HepG2 (cell line): ENCODE measurements around the gene ANKRD1. TPM values are rescaled to one million over a fixed set of nuclear protein-coding genes. Genes with fewer than 3 reads are reported as not detected.
A peak's percentile ranks its signal among the peaks of the same experiment; 100 is the strongest.

Experiments
- ATF3 ChIP-seq: sonication (generic); formaldehyde crosslinking; IDR thresholded peaks from 2 replicates; pipeline ENCODE4 v1.4.0; 2020; ENCODE audit warnings: missing genetic modification reagents
- FOSL2 ChIP-seq: sonication (generic); formaldehyde crosslinking; IDR thresholded peaks from 2 replicates; pipeline ENCODE4 v1.4.0; 2020; ENCODE audit warnings: missing genetic modification reagents
- HMGXB4 ChIP-seq, 2 experiments: sonication (generic) in 1 of 2; formaldehyde crosslinking in 1 of 2; IDR thresholded peaks; 2 replicates each; pipeline versions ENCODE4 v1.4.0 to v1.6.1; 2018 to 2020; ENCODE audit warnings: missing genetic modification reagents in 2 of 2, borderline replicate concordance in 1 of 2, low read depth in 1 of 2, mild to moderate bottlenecking in 1 of 2, missing biosample characterization in 1 of 2
- HNF1A ChIP-seq, 2 experiments: sonication (generic) in 1 of 2; formaldehyde crosslinking in 1 of 2; IDR thresholded peaks; 2 replicates each; pipeline versions ENCODE4 v1.4.0 to v1.6.1; 2016 to 2020; ENCODE audit warnings: borderline replicate concordance in 1 of 2, low read depth in 1 of 2, mild to moderate bottlenecking in 1 of 2, missing genetic modification reagents in 1 of 2
- IRF2 ChIP-seq: IDR thresholded peaks from 2 replicates; pipeline ENCODE4 v1.6.1; 2018; ENCODE audit warnings: missing genetic modification reagents, missing compliant biosample characterization
- JDP2 ChIP-seq: sonication (generic); formaldehyde crosslinking; IDR thresholded peaks from 2 replicates; pipeline ENCODE4 v1.8.1; 2022; ENCODE audit warnings: missing genetic modification reagents, borderline replicate concordance
- KDM1A ChIP-seq: IDR thresholded peaks from 2 replicates; pipeline ENCODE4 v1.6.1; 2016; ENCODE audit warnings: missing compliant biosample characterization
- MBD4 ChIP-seq: IDR thresholded peaks from 2 replicates; pipeline ENCODE4 v1.6.1; 2012; ENCODE audit warnings: low read length, inconsistent platforms, borderline replicate concordance
- MED13 ChIP-seq: sonication (generic); formaldehyde crosslinking; IDR thresholded peaks from 2 replicates; pipeline ENCODE4 v1.5.0; 2020; ENCODE audit warnings: missing genetic modification reagents
- MED8 ChIP-seq: sonication (generic); formaldehyde crosslinking; IDR thresholded peaks from 2 replicates; pipeline ENCODE4 v1.8.1; 2023; ENCODE audit warnings: mild to moderate bottlenecking, missing genetic modification reagents; ENCODE audit not compliant: insufficient replicate concordance
- NFE2L1 ChIP-seq: sonication (generic); formaldehyde crosslinking; IDR thresholded peaks from 2 replicates; pipeline ENCODE4 v1.4.0; 2020; ENCODE audit warnings: missing genetic modification reagents, mild to moderate bottlenecking, borderline replicate concordance
- RNF219 ChIP-seq: sonication (generic); formaldehyde crosslinking; IDR thresholded peaks from 2 replicates; pipeline ENCODE4 v1.5.0; 2020; ENCODE audit warnings: mild to moderate bottlenecking, missing genetic modification reagents
- SALL1 ChIP-seq: sonication (generic); formaldehyde crosslinking; IDR thresholded peaks from 2 replicates; pipeline ENCODE4 v1.8.0; 2022; ENCODE audit warnings: mild to moderate bottlenecking, missing genetic modification reagents
- SIX1 ChIP-seq: sonication (generic); formaldehyde crosslinking; IDR thresholded peaks from 2 replicates; pipeline ENCODE4 v1.4.0; 2020; ENCODE audit warnings: missing genetic modification reagents, borderline replicate concordance
- TBX2 ChIP-seq: sonication (generic); formaldehyde crosslinking; IDR thresholded peaks from 2 replicates; pipeline ENCODE4 v1.5.0; 2020; ENCODE audit warnings: missing genetic modification reagents, mild to moderate bottlenecking, borderline replicate concordance
- ZMYM4 ChIP-seq: sonication (generic); formaldehyde crosslinking; IDR thresholded peaks from 2 replicates; pipeline ENCODE4 v1.8.1; 2023; ENCODE audit warnings: mild to moderate bottlenecking, missing genetic modification reagents
- ZNF274 ChIP-seq: sonication (generic); formaldehyde crosslinking; IDR thresholded peaks from 2 replicates; pipeline ENCODE4 v1.5.1; 2020; ENCODE audit warnings: mild to moderate bottlenecking, missing genetic modification reagents
- ZNF878 ChIP-seq: sonication (generic); formaldehyde crosslinking; IDR thresholded peaks from 2 replicates; pipeline ENCODE4 v1.8.1; 2023; ENCODE audit warnings: mild to moderate bottlenecking, missing genetic modification reagents, moderate library complexity
- polyA plus RNA-seq, 8 experiments: library from polyadenylated mRNA; depleted of rRNA in 3 of 8; stranded (reverse) in 7 of 8; unstranded in 1 of 8; fragments of >200 nt; fragmentation: Illumina TruSeq in 4 of 8; extraction: Trizol in 4 of 8; gene quantifications; 2 replicates each; pipeline versions ENCODE4 v1.2.1 to v1.2.3, GENCODE V29; 2011 to 2016; ENCODE audit warnings: low read depth in 4 of 8, missing spikeins in 1 of 8, mixed read lengths in 1 of 8; ENCODE audit not compliant: insufficient read depth in 1 of 8
- total RNA-seq, 5 experiments: library from RNA; depleted of rRNA; stranded (reverse); fragments of >200 nt; fragmentation: Illumina TruSeq; extraction: Trizol; gene quantifications; 2 replicates each; pipeline ENCODE4 v1.2.3, GENCODE V29; 2016; ENCODE audit warnings: low read depth in 1 of 5
- TF ChIP-seq, protein P1 (sequence below): sonication (generic); formaldehyde crosslinking; IDR thresholded peaks from 2 replicates; pipeline ENCODE4 v1.8.0; 2022; ENCODE audit warnings: mild to moderate bottlenecking, missing genetic modification reagents, moderate library complexity

ANKRD1 gene
- total and polyA plus RNA-seq, 2 of the 13 experiments (the other 11 are each of a cell fraction or from before 2014, with no cell fraction given): 19.4 to 41.8 TPM

GRCh38 chr10:90920986-90921666 is at the start of gene ANKRD1 (continued):
- TF ChIP-seq HNF1A (IDR thresholded peaks at IDR 0.05; ENCODE audit: low read depth) (no peak), HNF1A (CRISPR knock-in tag; IDR thresholded peaks at IDR 0.05; ENCODE audit: borderline replicate concordance) (peak; percentile 39; the same call in 1 of the 2 replicates), SIX1 (peak; percentile 79; the same call in 1 of the 2 replicates), ZNF878 (CRISPR knock-in tag) (no peak), IRF2 (CRISPR knock-in tag) (peak; percentile 91), FOSL2 (CRISPR knock-in tag) (peak; percentile 99), KDM1A (CRISPR knock-in tag) (0 out of 2 replicates have a peak, but pooled peaks have one; percentile 57), ZNF274 (CRISPR knock-in tag) (no peak), ATF3 (CRISPR knock-in tag) (peak; percentile 99), JDP2 (CRISPR knock-in tag) (no peak), MED8 (no peak), MED13 (CRISPR knock-in tag) (no peak; the same call in 1 of the 2 replicates), SALL1 (CRISPR knock-in tag) (peak; percentile 85), ZMYM4 (peak; percentile 68; the same call in 1 of the 2 replicates), NFE2L1 (CRISPR knock-in tag) (no peak), MBD4 (no peak), HMGXB4 (CRISPR knock-in tag; IDR thresholded peaks at IDR 0.05; ENCODE audit: borderline replicate concordance in 1 of 2, low read depth in 1 of 2) (0 out of 4 replicates have a peak, but pooled peaks of 1 of the 2 experiments have one; percentile 21), RNF219 (CRISPR knock-in tag) (no peak), TBX2 (CRISPR knock-in tag) (peak; percentile 78)
- TF ChIP-seq, protein P1, sequence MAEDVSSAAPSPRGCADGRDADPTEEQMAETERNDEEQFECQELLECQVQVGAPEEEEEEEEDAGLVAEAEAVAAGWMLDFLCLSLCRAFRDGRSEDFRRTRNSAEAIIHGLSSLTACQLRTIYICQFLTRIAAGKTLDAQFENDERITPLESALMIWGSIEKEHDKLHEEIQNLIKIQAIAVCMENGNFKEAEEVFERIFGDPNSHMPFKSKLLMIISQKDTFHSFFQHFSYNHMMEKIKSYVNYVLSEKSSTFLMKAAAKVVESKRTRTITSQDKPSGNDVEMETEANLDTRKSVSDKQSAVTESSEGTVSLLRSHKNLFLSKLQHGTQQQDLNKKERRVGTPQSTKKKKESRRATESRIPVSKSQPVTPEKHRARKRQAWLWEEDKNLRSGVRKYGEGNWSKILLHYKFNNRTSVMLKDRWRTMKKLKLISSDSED (CRISPR knock-in tag): no peak
